PC-9 (cell line): Measurements from ENCODE around the gene RFPL3. TPM values are rescaled to one million over a fixed set of nuclear protein-coding genes. Genes with fewer than 3 reads are reported as not detected.

Experiments used
- BruUV-seq: library from RNA; stranded (reverse); fragments of 400-500 nt; replicated peaks from 2 replicates; lab custom pipeline; 2021; lab: Mats Ljungman, UMichigan
- CTCF ChIA-PET: fragments of 300-600 bp; sonication (Branson Sonifier 250); formaldehyde crosslinking; loops from one replicate; lab custom pipeline; 2022; ENCODE audit warnings: antibody characterized with exemption; lab: Charles Lee
- POLR2A ChIA-PET: fragments of 300-600 bp; sonication (Branson Sonifier 250); formaldehyde crosslinking; loops from one replicate; lab custom pipeline; 2022; ENCODE audit warnings: antibody characterized with exemption; ENCODE audit not compliant: unreplicated experiment; lab: Charles Lee
- DNase-seq, 2 experiments: peaks; one replicate each; pipeline versions ENCODE4 v3.0.0 to v3.0.0-alpha.2; 2015 to 2022; ENCODE audit warnings: mixed read lengths in 1 of 2
- H2AFZ ChIP-seq: fragments of 200-600 bp; sonication (generic); 2 replicates; pipeline ENCODE4 v1.8.1; 2017; ENCODE audit warnings: antibody characterized with exemption
- H3F3A ChIP-seq: fragments of 200-600 bp; sonication (generic); 2 replicates; pipeline ENCODE4 v1.8.1; 2017; ENCODE audit warnings: antibody characterized with exemption, mild to moderate bottlenecking, low read depth; ENCODE audit not compliant: insufficient read depth
- H3K27ac ChIP-seq: fragments of 200-600 bp; sonication (generic); 2 replicates; pipeline ENCODE4 v1.6.1; 2016; ENCODE audit warnings: mixed run types
- H3K27me3 ChIP-seq: fragments of 200-600 bp; sonication (generic); 2 replicates; pipeline ENCODE4 v1.6.1; 2016; ENCODE audit warnings: low read depth, mixed run types; ENCODE audit not compliant: insufficient read depth
- H3K36me3 ChIP-seq: fragments of 200-600 bp; sonication (generic); 2 replicates; pipeline ENCODE4 v1.6.1; 2016; ENCODE audit warnings: low read depth, mixed run types
- H3K4me1 ChIP-seq: fragments of 200-600 bp; sonication (generic); replicated peaks from 2 replicates; pipeline ENCODE4 v1.6.1; 2016; ENCODE audit warnings: mixed run types; ENCODE audit not compliant: insufficient read depth
- H3K4me2 ChIP-seq: fragments of 200-600 bp; sonication (generic); 2 replicates; pipeline ENCODE4 v1.6.1; 2017; ENCODE audit warnings: mixed run types
- H3K4me3 ChIP-seq: fragments of 200-600 bp; sonication (generic); 2 replicates; pipeline ENCODE4 v1.6.1; 2016; ENCODE audit warnings: mixed run types
- H3K79me2 ChIP-seq: fragments of 200-600 bp; sonication (generic); 2 replicates; pipeline ENCODE4 v1.6.1; 2017; ENCODE audit warnings: low read depth, mixed run types
- H3K9me2 ChIP-seq: fragments of 200-600 bp; sonication (generic); 2 replicates; pipeline ENCODE4 v1.8.1; 2017; ENCODE audit warnings: mild to moderate bottlenecking; ENCODE audit not compliant: insufficient read depth
- H3K9me3 ChIP-seq: fragments of 200-600 bp; sonication (generic); 2 replicates; pipeline ENCODE4 v1.8.1; 2016; ENCODE audit warnings: low read depth; ENCODE audit not compliant: insufficient read depth
- H4K20me1 ChIP-seq: fragments of 200-600 bp; sonication (generic); 2 replicates; pipeline ENCODE4 v1.8.1; 2017; ENCODE audit not compliant: insufficient read depth
- EZH2 ChIP-seq: fragments of 200-600 bp; sonication (generic); IDR thresholded peaks from 2 replicates; pipeline ENCODE4 v1.8.0; 2017; ENCODE audit warnings: antibody characterized with exemption, low read depth
- intact Hi-C: fragments of 100-400 bp; cut with micrococcal nuclease; formaldehyde crosslinking; loops from one replicate; pipeline ENCODE4 v1.10.0; 2022; ENCODE audit not compliant: unreplicated experiment
- total RNA-seq: library from RNA; stranded (reverse); gene quantifications from 2 replicates; pipeline ENCODE4 v1.2.3, GENCODE V29; 2021
- TF ChIP-seq, protein P1 (sequence below): fragments of 200-600 bp; sonication (generic); conservative IDR thresholded peaks from 2 replicates; pipeline ENCODE4 v1.6.1; 2017; ENCODE audit warnings: mixed run types, antibody characterized with exemption, mild to moderate bottlenecking, moderate library complexity

The RFPL3 gene
- total RNA-seq, 1 experiment from 2014 or later = not detected

DNA sequence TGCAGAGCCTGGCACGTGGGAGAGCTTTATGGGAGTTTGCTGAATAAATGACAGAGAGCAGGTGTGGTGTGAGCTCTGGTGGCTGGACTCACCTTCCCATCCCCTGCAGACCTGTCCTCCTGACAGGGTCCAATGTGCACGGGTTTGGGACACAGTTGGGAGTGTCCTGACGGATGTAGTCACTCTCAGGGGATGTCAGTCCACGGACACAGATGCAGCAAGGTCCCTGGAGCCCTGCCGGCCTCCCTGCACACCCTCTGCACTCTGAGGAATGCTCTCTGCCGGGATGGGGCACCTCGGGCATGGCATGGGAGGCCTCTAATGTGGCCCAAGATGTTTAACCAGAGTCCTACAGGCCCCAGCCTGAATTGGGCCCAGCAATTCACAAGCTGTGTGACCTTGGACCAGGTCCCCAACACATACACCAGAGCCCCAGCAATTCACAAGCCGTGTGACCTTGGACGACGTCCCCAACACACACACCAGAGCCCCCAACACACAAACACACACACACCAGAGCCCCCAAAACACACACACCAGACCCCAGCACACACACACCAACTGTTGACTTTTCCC is 30.0 kb upstream of the RFPL3 start:
- ChIA-PET CTCF (interaction anchor here (0.6 kb wide), 1 partner anchor 1720 kb away, joined by 5 read pairs; the partner anchor contains the start of gene TCN2), POLR2A (no interaction called here)
- Histone ChIP-seq H3K9me2 (no peaks in the 10 kb centered on the region), H2AFZ (no peak overlapping the region), H4K20me1 (no peaks in the 10 kb centered on the region), H3K4me2 (no peak overlapping the region), H3K79me2 (no peaks in the 10 kb centered on the region), H3K9me3 (no peaks in the 10 kb centered on the region), H3K27me3 (peaks cover 58% of the 10 kb centered on the region), H3K4me3 (no peak overlapping the region), H3K27ac (no peak overlapping the region), H3K4me1 (no peaks in the 10 kb centered on the region), H3K36me3 (no peaks in the 10 kb centered on the region), H3F3A (no peaks in the 10 kb centered on the region)
- no peak for DNase-seq
- no peak for TF ChIP-seq EZH2
- TF ChIP-seq, protein P1, sequence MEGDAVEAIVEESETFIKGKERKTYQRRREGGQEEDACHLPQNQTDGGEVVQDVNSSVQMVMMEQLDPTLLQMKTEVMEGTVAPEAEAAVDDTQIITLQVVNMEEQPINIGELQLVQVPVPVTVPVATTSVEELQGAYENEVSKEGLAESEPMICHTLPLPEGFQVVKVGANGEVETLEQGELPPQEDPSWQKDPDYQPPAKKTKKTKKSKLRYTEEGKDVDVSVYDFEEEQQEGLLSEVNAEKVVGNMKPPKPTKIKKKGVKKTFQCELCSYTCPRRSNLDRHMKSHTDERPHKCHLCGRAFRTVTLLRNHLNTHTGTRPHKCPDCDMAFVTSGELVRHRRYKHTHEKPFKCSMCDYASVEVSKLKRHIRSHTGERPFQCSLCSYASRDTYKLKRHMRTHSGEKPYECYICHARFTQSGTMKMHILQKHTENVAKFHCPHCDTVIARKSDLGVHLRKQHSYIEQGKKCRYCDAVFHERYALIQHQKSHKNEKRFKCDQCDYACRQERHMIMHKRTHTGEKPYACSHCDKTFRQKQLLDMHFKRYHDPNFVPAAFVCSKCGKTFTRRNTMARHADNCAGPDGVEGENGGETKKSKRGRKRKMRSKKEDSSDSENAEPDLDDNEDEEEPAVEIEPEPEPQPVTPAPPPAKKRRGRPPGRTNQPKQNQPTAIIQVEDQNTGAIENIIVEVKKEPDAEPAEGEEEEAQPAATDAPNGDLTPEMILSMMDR = no peak
- intact Hi-C loops = no loop called here
- BruUV-seq = no TSS peak

DNA sequence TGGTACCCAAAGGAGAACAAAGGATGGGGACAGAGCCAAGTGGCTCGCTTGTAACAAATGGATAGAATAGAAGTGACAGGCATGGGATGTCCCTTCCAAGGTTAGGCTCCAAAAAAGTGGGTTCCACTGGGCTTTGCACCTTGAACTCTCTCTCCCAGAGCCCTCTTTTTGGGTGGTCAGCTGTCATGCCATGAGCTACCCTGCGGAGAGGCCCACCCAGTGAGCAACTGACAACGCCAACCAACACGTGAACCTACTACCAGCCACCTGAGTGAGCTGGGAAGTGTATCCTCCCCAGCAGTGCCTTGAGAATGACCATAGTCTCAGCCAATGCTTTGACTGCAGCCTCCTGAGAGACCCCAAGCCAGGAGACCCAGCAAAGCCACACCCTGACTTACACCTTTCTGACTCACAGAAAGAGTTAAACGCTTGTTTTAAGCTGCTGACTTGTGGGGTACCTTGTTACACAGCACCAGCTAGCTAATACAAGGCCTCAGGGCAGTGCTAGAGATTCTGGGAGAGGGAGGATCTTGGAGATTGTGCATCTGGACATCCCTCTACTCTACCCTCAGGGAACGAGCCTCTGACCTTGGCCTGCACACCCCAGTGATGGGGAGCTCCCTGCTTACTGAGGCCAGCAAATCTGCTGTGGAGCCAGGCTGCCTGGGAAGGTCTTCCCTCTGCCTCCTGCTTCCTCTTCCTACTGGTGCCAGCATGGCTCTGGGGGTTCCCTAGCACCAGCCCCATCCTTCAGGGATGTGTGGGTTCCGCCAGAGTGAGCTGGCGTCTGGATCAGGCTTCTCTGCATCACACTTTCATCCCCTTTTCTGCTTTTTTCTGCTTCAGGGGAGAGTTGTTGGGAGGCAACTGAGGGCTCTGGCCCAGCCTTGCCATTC is 29.1 kb upstream of the RFPL3 start:
- no peak for DNase-seq
- H3K27ac ChIP-seq = no peak overlapping the region
- no peaks in the 10 kb centered on the region for H3K9me2 ChIP-seq
- H3F3A ChIP-seq = no peaks in the 10 kb centered on the region
- H3K79me2 ChIP-seq = no peaks in the 10 kb centered on the region
- no peak for TF ChIP-seq EZH2
- TF ChIP-seq, protein P1 = no peak
- no peaks in the 10 kb centered on the region for H3K4me1 ChIP-seq
- H3K27me3 ChIP-seq = peaks cover 56% of the 10 kb centered on the region
- BruUV-seq = no TSS peak
- no peaks in the 10 kb centered on the region for H4K20me1 ChIP-seq
- H2AFZ ChIP-seq = no peak overlapping the region
- intact Hi-C loops = no loop called here
- no peaks in the 10 kb centered on the region for H3K36me3 ChIP-seq
- no peak overlapping the region for H3K4me2 ChIP-seq
- no peaks in the 10 kb centered on the region for H3K9me3 ChIP-seq
- ChIA-PET POLR2A (no interaction called here), CTCF (interaction anchor here (0.6 kb wide), 1 partner anchor 1721 kb away, joined by 5 read pairs; the partner anchor contains the start of gene TCN2)
- H3K4me3 ChIP-seq = no peak overlapping the region

DNA sequence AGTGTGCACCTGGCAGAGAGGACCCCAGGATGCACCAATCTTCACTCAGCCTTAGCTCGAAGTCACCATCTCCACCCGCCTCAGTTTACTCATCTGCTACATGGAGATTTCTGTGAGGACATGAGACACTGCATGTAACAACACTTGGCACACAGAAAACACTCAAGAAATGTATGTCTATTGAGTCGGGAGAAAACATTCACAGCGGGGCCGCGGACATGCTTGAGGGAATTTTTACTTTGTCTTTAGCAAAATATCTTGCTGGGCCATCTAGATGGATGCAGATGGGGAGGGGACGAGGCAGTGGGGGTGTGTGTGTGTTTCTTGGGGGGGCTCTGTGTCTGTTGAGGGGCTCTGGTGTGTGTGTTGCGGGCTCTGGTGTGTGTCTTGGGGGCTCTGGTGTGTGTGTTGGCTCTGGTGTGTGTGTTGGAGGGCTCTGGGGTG is 28.4 kb upstream of the RFPL3 start:
- POLR2A ChIA-PET = no interaction called here
- DNase-seq = no peak
- Histone ChIP-seq H3F3A (no peaks in the 10 kb centered on the region), H3K79me2 (no peaks in the 10 kb centered on the region), H3K36me3 (no peaks in the 10 kb centered on the region), H3K9me2 (no peaks in the 10 kb centered on the region), H3K27me3 (peaks cover 57% of the 10 kb centered on the region), H2AFZ (no peak overlapping the region), H3K4me3 (no peak overlapping the region), H3K27ac (no peak overlapping the region), H4K20me1 (no peaks in the 10 kb centered on the region), H3K4me2 (no peak overlapping the region), H3K9me3 (no peaks in the 10 kb centered on the region), H3K4me1 (no peaks in the 10 kb centered on the region)
- TF ChIP-seq EZH2 = no peak
- TF ChIP-seq, protein P1 = no peak
- CTCF ChIA-PET = no interaction called here
- intact Hi-C loops = no loop called here
- BruUV-seq = no TSS peak
